Liver (tissue), 3 donors: ENCODE results near the gene TRIM15.
"Not testable (repeated sequence)": the region's sequence is repeated elsewhere in the genome, so short reads cannot be mapped to it uniquely, and the experiment has no call there.

ENCODE experiments used
- GABPA ChIP-seq, 2 donors: IDR thresholded peaks in 1 of 2; conservative IDR thresholded peaks in 1 of 2; 2 replicates each; pipeline ENCODE4 v1.6.1; 2016; ENCODE audit warnings: antibody characterized with exemption in 2 of 2, mild to moderate bottlenecking in 1 of 2, moderate library complexity in 1 of 2
- RAD21 ChIP-seq, 2 donors: IDR thresholded peaks; 2 replicates each; pipeline ENCODE4 v1.6.1; 2016; ENCODE audit warnings: antibody characterized with exemption in 2 of 2, mild to moderate bottlenecking in 2 of 2
- TF ChIP-seq, protein P1 (sequence below): fragments of 150-350 bp; IDR thresholded peaks from 2 replicates; pipeline ENCODE4 v1.5.1; 2017; ENCODE audit warnings: improper control_type of control experiment, low read depth, low read length; ENCODE audit not compliant: missing input control
- TF ChIP-seq, protein P2 (sequence below): IDR thresholded peaks from 2 replicates; pipeline ENCODE4 v1.6.1; 2016; ENCODE audit warnings: antibody characterized with exemption
- TF ChIP-seq, protein P3 (sequence below): IDR thresholded peaks from 2 replicates; pipeline ENCODE4 v1.6.1; 2016; ENCODE audit warnings: antibody characterized with exemption, mild to moderate bottlenecking
- donor health status: healthy.
- donor health status: healthy.

DNA sequence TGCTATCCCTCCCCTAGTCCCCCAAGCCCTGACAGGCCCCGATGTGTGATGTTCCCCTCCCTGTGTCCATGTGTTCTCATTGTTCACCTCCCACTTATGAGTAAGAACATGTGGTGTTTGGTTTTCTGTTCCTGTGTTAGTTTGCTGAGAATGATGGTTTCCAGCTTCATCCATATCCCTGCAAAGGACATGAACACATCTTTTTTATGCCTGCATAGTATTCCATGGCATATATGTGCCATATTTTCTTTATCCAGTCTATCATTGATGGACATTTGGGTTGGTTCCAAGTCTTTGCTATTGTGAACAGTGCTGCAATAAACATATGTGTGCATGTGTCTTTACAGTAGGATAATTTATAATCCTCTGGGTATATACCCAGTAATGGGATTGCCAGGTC lies 1.9 kb downstream of the TRIM15 start:
- TF ChIP-seq, protein P1, sequence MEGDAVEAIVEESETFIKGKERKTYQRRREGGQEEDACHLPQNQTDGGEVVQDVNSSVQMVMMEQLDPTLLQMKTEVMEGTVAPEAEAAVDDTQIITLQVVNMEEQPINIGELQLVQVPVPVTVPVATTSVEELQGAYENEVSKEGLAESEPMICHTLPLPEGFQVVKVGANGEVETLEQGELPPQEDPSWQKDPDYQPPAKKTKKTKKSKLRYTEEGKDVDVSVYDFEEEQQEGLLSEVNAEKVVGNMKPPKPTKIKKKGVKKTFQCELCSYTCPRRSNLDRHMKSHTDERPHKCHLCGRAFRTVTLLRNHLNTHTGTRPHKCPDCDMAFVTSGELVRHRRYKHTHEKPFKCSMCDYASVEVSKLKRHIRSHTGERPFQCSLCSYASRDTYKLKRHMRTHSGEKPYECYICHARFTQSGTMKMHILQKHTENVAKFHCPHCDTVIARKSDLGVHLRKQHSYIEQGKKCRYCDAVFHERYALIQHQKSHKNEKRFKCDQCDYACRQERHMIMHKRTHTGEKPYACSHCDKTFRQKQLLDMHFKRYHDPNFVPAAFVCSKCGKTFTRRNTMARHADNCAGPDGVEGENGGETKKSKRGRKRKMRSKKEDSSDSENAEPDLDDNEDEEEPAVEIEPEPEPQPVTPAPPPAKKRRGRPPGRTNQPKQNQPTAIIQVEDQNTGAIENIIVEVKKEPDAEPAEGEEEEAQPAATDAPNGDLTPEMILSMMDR, result not testable (repeated sequence)
- TF ChIP-seq GABPA (IDR thresholded peaks at IDR 0.05 in 1 of 2, conservative IDR thresholded peaks at IDR 0.05 in 1 of 2); RAD21 (IDR thresholded peaks at IDR 0.05): not testable (repeated sequence)
- TF ChIP-seq, protein P2, sequence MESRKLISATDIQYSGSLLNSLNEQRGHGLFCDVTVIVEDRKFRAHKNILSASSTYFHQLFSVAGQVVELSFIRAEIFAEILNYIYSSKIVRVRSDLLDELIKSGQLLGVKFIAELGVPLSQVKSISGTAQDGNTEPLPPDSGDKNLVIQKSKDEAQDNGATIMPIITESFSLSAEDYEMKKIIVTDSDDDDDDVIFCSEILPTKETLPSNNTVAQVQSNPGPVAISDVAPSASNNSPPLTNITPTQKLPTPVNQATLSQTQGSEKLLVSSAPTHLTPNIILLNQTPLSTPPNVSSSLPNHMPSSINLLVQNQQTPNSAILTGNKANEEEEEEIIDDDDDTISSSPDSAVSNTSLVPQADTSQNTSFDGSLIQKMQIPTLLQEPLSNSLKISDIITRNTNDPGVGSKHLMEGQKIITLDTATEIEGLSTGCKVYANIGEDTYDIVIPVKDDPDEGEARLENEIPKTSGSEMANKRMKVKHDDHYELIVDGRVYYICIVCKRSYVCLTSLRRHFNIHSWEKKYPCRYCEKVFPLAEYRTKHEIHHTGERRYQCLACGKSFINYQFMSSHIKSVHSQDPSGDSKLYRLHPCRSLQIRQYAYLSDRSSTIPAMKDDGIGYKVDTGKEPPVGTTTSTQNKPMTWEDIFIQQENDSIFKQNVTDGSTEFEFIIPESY, result not testable (repeated sequence)
- TF ChIP-seq, protein P3, sequence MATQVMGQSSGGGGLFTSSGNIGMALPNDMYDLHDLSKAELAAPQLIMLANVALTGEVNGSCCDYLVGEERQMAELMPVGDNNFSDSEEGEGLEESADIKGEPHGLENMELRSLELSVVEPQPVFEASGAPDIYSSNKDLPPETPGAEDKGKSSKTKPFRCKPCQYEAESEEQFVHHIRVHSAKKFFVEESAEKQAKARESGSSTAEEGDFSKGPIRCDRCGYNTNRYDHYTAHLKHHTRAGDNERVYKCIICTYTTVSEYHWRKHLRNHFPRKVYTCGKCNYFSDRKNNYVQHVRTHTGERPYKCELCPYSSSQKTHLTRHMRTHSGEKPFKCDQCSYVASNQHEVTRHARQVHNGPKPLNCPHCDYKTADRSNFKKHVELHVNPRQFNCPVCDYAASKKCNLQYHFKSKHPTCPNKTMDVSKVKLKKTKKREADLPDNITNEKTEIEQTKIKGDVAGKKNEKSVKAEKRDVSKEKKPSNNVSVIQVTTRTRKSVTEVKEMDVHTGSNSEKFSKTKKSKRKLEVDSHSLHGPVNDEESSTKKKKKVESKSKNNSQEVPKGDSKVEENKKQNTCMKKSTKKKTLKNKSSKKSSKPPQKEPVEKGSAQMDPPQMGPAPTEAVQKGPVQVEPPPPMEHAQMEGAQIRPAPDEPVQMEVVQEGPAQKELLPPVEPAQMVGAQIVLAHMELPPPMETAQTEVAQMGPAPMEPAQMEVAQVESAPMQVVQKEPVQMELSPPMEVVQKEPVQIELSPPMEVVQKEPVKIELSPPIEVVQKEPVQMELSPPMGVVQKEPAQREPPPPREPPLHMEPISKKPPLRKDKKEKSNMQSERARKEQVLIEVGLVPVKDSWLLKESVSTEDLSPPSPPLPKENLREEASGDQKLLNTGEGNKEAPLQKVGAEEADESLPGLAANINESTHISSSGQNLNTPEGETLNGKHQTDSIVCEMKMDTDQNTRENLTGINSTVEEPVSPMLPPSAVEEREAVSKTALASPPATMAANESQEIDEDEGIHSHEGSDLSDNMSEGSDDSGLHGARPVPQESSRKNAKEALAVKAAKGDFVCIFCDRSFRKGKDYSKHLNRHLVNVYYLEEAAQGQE, result not testable (repeated sequence)
